ENCODE data around the gene FRMD8. TPM values are rescaled to one million over a fixed set of nuclear protein-coding genes. Genes with fewer than 3 reads are reported as not detected.
"Not testable (repeated sequence)": the region's sequence is repeated elsewhere in the genome, so short reads cannot be mapped to it uniquely, and the experiment has no call there.

FRMD8 gene
- polyA plus RNA-seq, 1 donor = 11.4 TPM

GRCh38 chr11:65436412-65437032, 50.1 kb downstream of the FRMD8 start:
- no peak for DNase-seq

GRCh38 chr11:65437436-65438227, 51.2 kb downstream of the FRMD8 start:
- DNase-seq = no peak

GRCh38 chr11:65438257-65439151, 52.1 kb downstream of the FRMD8 start:
- no peak for DNase-seq

GRCh38 chr11:65439331-65440181, 53.1 kb downstream of the FRMD8 start:
- DNase-seq = no peak

- no peak for DNase-seq
These were observed 54.5 kb downstream of the FRMD8 start for GRCh38 chr11:65440831-65441499.

- no peak for DNase-seq
These were observed 56.5 kb downstream of the FRMD8 start for GRCh38 chr11:65442842-65443331.

- no peak for DNase-seq
These were observed 58.0 kb downstream of the FRMD8 start for GRCh38 chr11:65444314-65445051.

- no peak for DNase-seq
These were observed 58.7 kb downstream of the FRMD8 start for GRCh38 chr11:65445101-65445603.

- DNase-seq = no peak
These were observed 59.4 kb downstream of the FRMD8 start for GRCh38 chr11:65445604-65446445.

GRCh38 chr11:65446446-65447277, 60.2 kb downstream of the FRMD8 start:
- no peak for DNase-seq

GRCh38 chr11:65448074-65448417, 61.6 kb downstream of the FRMD8 start:
- no peak for DNase-seq

- DNase-seq = no peak
These were observed 62.1 kb downstream of the FRMD8 start for GRCh38 chr11:65448418-65449105.

GRCh38 chr11:65451301-65451700, 64.9 kb downstream of the FRMD8 start:
- not testable (repeated sequence) for DNase-seq

GRCh38 chr11:65452259-65452658, 65.8 kb downstream of the FRMD8 start:
- DNase-seq = not testable (repeated sequence)

GRCh38 chr11:65452806-65453490, 66.5 kb downstream of the FRMD8 start:
- peak; percentile 64 for DNase-seq

GRCh38 chr11:65454311-65454695, 67.9 kb downstream of the FRMD8 start:
- DNase-seq = no peak

GRCh38 chr11:65454696-65455456, 68.4 kb downstream of the FRMD8 start:
- DNase-seq = peak; percentile 95

Measured in hindlimb muscle (tissue), 1 donor.